Measurements from ENCODE around the gene RTL1. TPM values are rescaled to one million over a fixed set of nuclear protein-coding genes. Genes with fewer than 3 reads are reported as not detected.
A peak's percentile ranks its signal among the peaks of the same experiment; 100 is the strongest.

The RTL1 gene
- total RNA-seq, 1 donor from 2014 or later = not detected

GRCh38 chr14:100875861-100876590 is 27.5 kb downstream of the RTL1 start:
- no peak for TF ChIP-seq CTCF (IDR thresholded peaks at IDR 0.05; ENCODE audit: partially characterized antibody, unreplicated experiment)
- no peak overlapping the region for H3K27ac Mint-ChIP-seq (ENCODE audit: unreplicated experiment)
- DNase-seq = no peak
- H3K4me1 Mint-ChIP-seq (ENCODE audit: low read depth, unreplicated experiment) = no peaks in the 10 kb centered on the region
- H3K27me3 Mint-ChIP-seq (ENCODE audit: unreplicated experiment) = peaks cover 11% of the 10 kb centered on the region
- peaks cover 12% of the 10 kb centered on the region for H3K36me3 Mint-ChIP-seq (ENCODE audit: unreplicated experiment)
- H3K4me3 Mint-ChIP-seq (ENCODE audit: unreplicated experiment) = no peak overlapping the region
- H3K9me3 Mint-ChIP-seq (ENCODE audit: unreplicated experiment) = peaks cover 12% of the 10 kb centered on the region

- peaks cover 12% of the 10 kb centered on the region for H3K36me3 Mint-ChIP-seq (ENCODE audit: unreplicated experiment)
- H3K27me3 Mint-ChIP-seq (ENCODE audit: unreplicated experiment) = peaks cover 11% of the 10 kb centered on the region
- H3K9me3 Mint-ChIP-seq (ENCODE audit: unreplicated experiment) = peaks cover 10% of the 10 kb centered on the region
- no peak for TF ChIP-seq CTCF (IDR thresholded peaks at IDR 0.05; ENCODE audit: partially characterized antibody, unreplicated experiment)
- H3K27ac Mint-ChIP-seq (ENCODE audit: unreplicated experiment) = no peak overlapping the region
- DNase-seq = no peak
- no peaks in the 10 kb centered on the region for H3K4me1 Mint-ChIP-seq (ENCODE audit: low read depth, unreplicated experiment)
- H3K4me3 Mint-ChIP-seq (ENCODE audit: unreplicated experiment) = no peak overlapping the region
Measured at GRCh38 chr14:100875126-100875525, 28.4 kb downstream of the RTL1 start.

GRCh38 chr14:100874411-100875091 is 29.0 kb downstream of the RTL1 start:
- Mint-ChIP-seq H3K4me1 (ENCODE audit: low read depth, unreplicated experiment) (no peaks in the 10 kb centered on the region), H3K36me3 (ENCODE audit: unreplicated experiment) (peaks cover 12% of the 10 kb centered on the region), H3K9me3 (ENCODE audit: unreplicated experiment) (peaks cover 10% of the 10 kb centered on the region), H3K27ac (ENCODE audit: unreplicated experiment) (no peak overlapping the region), H3K4me3 (ENCODE audit: unreplicated experiment) (no peak overlapping the region), H3K27me3 (ENCODE audit: unreplicated experiment) (peaks cover 11% of the 10 kb centered on the region)
- TF ChIP-seq CTCF (IDR thresholded peaks at IDR 0.05; ENCODE audit: partially characterized antibody, unreplicated experiment) = no peak
- DNase-seq = no peak

- H3K4me3 Mint-ChIP-seq (ENCODE audit: unreplicated experiment) = no peak overlapping the region
- no peaks in the 10 kb centered on the region for H3K4me1 Mint-ChIP-seq (ENCODE audit: low read depth, unreplicated experiment)
- no peak for TF ChIP-seq CTCF (IDR thresholded peaks at IDR 0.05; ENCODE audit: partially characterized antibody, unreplicated experiment)
- H3K27ac Mint-ChIP-seq (ENCODE audit: unreplicated experiment) = no peak overlapping the region
- peaks cover 12% of the 10 kb centered on the region for H3K36me3 Mint-ChIP-seq (ENCODE audit: unreplicated experiment)
- H3K27me3 Mint-ChIP-seq (ENCODE audit: unreplicated experiment) = peaks cover 11% of the 10 kb centered on the region
- no peak for DNase-seq
- peaks cover 10% of the 10 kb centered on the region for H3K9me3 Mint-ChIP-seq (ENCODE audit: unreplicated experiment)
Measured at GRCh38 chr14:100874051-100874410, 29.5 kb downstream of the RTL1 start.

- Mint-ChIP-seq H3K27me3 (ENCODE audit: unreplicated experiment) (peaks cover 11% of the 10 kb centered on the region), H3K9me3 (ENCODE audit: unreplicated experiment) (peaks cover 10% of the 10 kb centered on the region), H3K36me3 (ENCODE audit: unreplicated experiment) (peaks cover 12% of the 10 kb centered on the region), H3K27ac (ENCODE audit: unreplicated experiment) (no peak overlapping the region), H3K4me1 (ENCODE audit: low read depth, unreplicated experiment) (no peaks in the 10 kb centered on the region), H3K4me3 (ENCODE audit: unreplicated experiment) (no peak overlapping the region)
- DNase-seq = peak; percentile 6
- no peak for TF ChIP-seq CTCF (IDR thresholded peaks at IDR 0.05; ENCODE audit: partially characterized antibody, unreplicated experiment)
Measured at GRCh38 chr14:100873096-100873482, 30.4 kb downstream of the RTL1 start.

All from glutamatergic neuron (in vitro differentiated cells).